ENCODE results near the gene CDK5RAP2.
A peak's percentile ranks its signal among the peaks of the same experiment; 100 is the strongest.

Gene CDK5RAP2

GRCh38 chr9:120447959-120448500 is 131.9 kb downstream of the CDK5RAP2 start:
- no peak overlapping the region for H3K27ac ChIP-seq
- no peak overlapping the region for H3K4me2 ChIP-seq
- H4K20me1 ChIP-seq = no peaks in the 10 kb centered on the region
- 0 out of 22 replicates have a peak, but pooled peaks cover 0 to 4% (median 0%) of the 10 kb centered on the region in 11 experiments for H3K9me3 ChIP-seq (replicated peaks in 1 of 11)
- no peak overlapping the region for H3K9ac ChIP-seq
- TF ChIP-seq Cebpa-rat (IDR thresholded peaks at IDR 0.05) = no peak
- H3K36me3 ChIP-seq = peaks cover 41 to 98% (median 93%) of the 10 kb centered on the region in 11 experiments
- H3K4me3 ChIP-seq = no peak overlapping the region
- H3K4me1 ChIP-seq = peaks cover 11 to 28% (median 19%) of the 10 kb centered on the region in 10 experiments; a peak in 19 of 20 replicates
- H3K27me3 ChIP-seq = no peaks in the 10 kb centered on the region

- Histone ChIP-seq H4K20me1 (no peaks in the 10 kb centered on the region), H3K27me3 (no peaks in the 10 kb centered on the region), H3K36me3 (peaks cover 34 to 99% (median 95%) of the 10 kb centered on the region in 11 experiments), H3K4me2 (peak overlapping the region; percentile 11 to 84 (median 66); a peak in 19 of 22 replicates), H3K9me3 (replicated peaks in 1 of 11) (0 out of 22 replicates have a peak, but pooled peaks cover 0 to 4% (median 0%) of the 10 kb centered on the region in 11 experiments), H3K4me1 (peaks cover 11 to 39% (median 19%) of the 10 kb centered on the region in 10 experiments; a peak in 19 of 20 replicates), H3K4me3 (no peak overlapping the region), H3K27ac (peak overlapping the region in 9 of 11 experiments; percentile 10 to 83 (median 41); a peak in 11 of 22 replicates), H3K9ac (peak overlapping the region in 3 of 11 experiments; percentile 0 to 47 (median 19); a peak in 1 of 22 replicates)
- no peak for TF ChIP-seq Cebpa-rat (IDR thresholded peaks at IDR 0.05)
These were observed 133.3 kb downstream of the CDK5RAP2 start for GRCh38 chr9:120446671-120447070.

GRCh38 chr9:120443976-120444375 is 136.0 kb downstream of the CDK5RAP2 start:
- H3K9ac ChIP-seq = no peak overlapping the region
- H3K4me2 ChIP-seq = no peak overlapping the region
- H3K36me3 ChIP-seq = peaks cover 28 to 100% (median 96%) of the 10 kb centered on the region in 11 experiments
- H3K27ac ChIP-seq = no peak overlapping the region
- no peak for TF ChIP-seq Cebpa-rat (IDR thresholded peaks at IDR 0.05)
- H3K4me1 ChIP-seq = peaks cover 11 to 44% (median 19%) of the 10 kb centered on the region in 10 experiments; a peak in 19 of 20 replicates
- 0 out of 22 replicates have a peak, but pooled peaks cover 0 to 4% (median 0%) of the 10 kb centered on the region in 11 experiments for H3K9me3 ChIP-seq (replicated peaks in 1 of 11)
- no peaks in the 10 kb centered on the region for H4K20me1 ChIP-seq
- H3K27me3 ChIP-seq = no peaks in the 10 kb centered on the region
- no peak overlapping the region for H3K4me3 ChIP-seq

- peaks cover 33 to 100% (median 96%) of the 10 kb centered on the region in 11 experiments for H3K36me3 ChIP-seq
These were observed 136.5 kb downstream of the CDK5RAP2 start for GRCh38 chr9:120443489-120443888.

GRCh38 chr9:120442308-120442995 is 137.5 kb downstream of the CDK5RAP2 start:
- peak overlapping the region in 2 of 11 experiments; percentile 14 to 24; a peak in 1 of 22 replicates for H3K27ac ChIP-seq
- H3K4me3 ChIP-seq = no peak overlapping the region

More at GRCh38 chr9:120443489-120443888, 136.5 kb downstream of the CDK5RAP2 start:
- no peak for TF ChIP-seq Cebpa-rat (IDR thresholded peaks at IDR 0.05)
- H3K4me1 ChIP-seq = peaks cover 11 to 45% (median 19%) of the 10 kb centered on the region in 10 experiments; a peak in 19 of 20 replicates
- H4K20me1 ChIP-seq = no peaks in the 10 kb centered on the region
- no peak overlapping the region for H3K9ac ChIP-seq
- H3K4me2 ChIP-seq = no peak overlapping the region
- H3K9me3 ChIP-seq (replicated peaks in 1 of 11) = 0 out of 22 replicates have a peak, but pooled peaks cover 0 to 4% (median 0%) of the 10 kb centered on the region in 11 experiments
- H3K4me3 ChIP-seq = no peak overlapping the region
- no peaks in the 10 kb centered on the region for H3K27me3 ChIP-seq
- no peak overlapping the region for H3K27ac ChIP-seq

GRCh38 chr9:120441426-120442307 is 138.3 kb downstream of the CDK5RAP2 start:
- Histone ChIP-seq H3K4me1 (peaks cover 6 to 54% (median 28%) of the 10 kb centered on the region in 10 experiments; a peak in 19 of 20 replicates), H3K9ac (no peak overlapping the region), H3K36me3 (peaks cover 36 to 100% (median 96%) of the 10 kb centered on the region in 11 experiments), H4K20me1 (peaks cover 0 to 5% (median 0%) of the 10 kb centered on the region in 11 experiments; a peak in 4 of 22 replicates), H3K4me2 (peak overlapping the region in 3 of 11 experiments; percentile 6 to 41 (median 37); a peak in 5 of 22 replicates), H3K4me3 (no peak overlapping the region), H3K27me3 (no peaks in the 10 kb centered on the region), H3K9me3 (replicated peaks in 1 of 11) (no peaks in the 10 kb centered on the region), H3K27ac (peak overlapping the region in 2 of 11 experiments; percentile 14 to 24; a peak in 1 of 22 replicates)
- TF ChIP-seq Cebpa-rat (IDR thresholded peaks at IDR 0.05) = no peak

More at GRCh38 chr9:120442308-120442995, 137.5 kb downstream of the CDK5RAP2 start:
- Histone ChIP-seq H3K4me2 (peak overlapping the region in 3 of 11 experiments; percentile 6 to 41 (median 37); a peak in 5 of 22 replicates), H3K36me3 (peaks cover 37 to 100% (median 96%) of the 10 kb centered on the region in 11 experiments), H3K9ac (no peak overlapping the region), H3K27me3 (no peaks in the 10 kb centered on the region), H3K4me1 (peaks cover 11 to 54% (median 25%) of the 10 kb centered on the region in 10 experiments; a peak in 19 of 20 replicates), H4K20me1 (peaks cover 0 to 3% (median 0%) of the 10 kb centered on the region in 11 experiments; a peak in 3 of 22 replicates), H3K9me3 (replicated peaks in 1 of 11) (0 out of 22 replicates have a peak, but pooled peaks cover 0 to 4% (median 0%) of the 10 kb centered on the region in 11 experiments)
- TF ChIP-seq Cebpa-rat (IDR thresholded peaks at IDR 0.05) = no peak

GRCh38 chr9:120440791-120441190 is 139.2 kb downstream of the CDK5RAP2 start:
- Histone ChIP-seq H3K9ac (no peak overlapping the region), H4K20me1 (peaks cover 0 to 5% (median 0%) of the 10 kb centered on the region in 11 experiments; a peak in 4 of 22 replicates), H3K4me1 (peaks cover 0 to 52% (median 20%) of the 10 kb centered on the region in 10 experiments; a peak in 14 of 20 replicates), H3K4me3 (no peak overlapping the region), H3K27ac (no peak overlapping the region), H3K27me3 (no peaks in the 10 kb centered on the region), H3K4me2 (no peak overlapping the region), H3K9me3 (replicated peaks in 1 of 11) (no peaks in the 10 kb centered on the region), H3K36me3 (peaks cover 36 to 100% (median 99%) of the 10 kb centered on the region in 11 experiments)
- TF ChIP-seq Cebpa-rat (IDR thresholded peaks at IDR 0.05) = no peak

- Histone ChIP-seq H3K9ac (no peak overlapping the region), H3K4me1 (peaks cover 0 to 52% (median 15%) of the 10 kb centered on the region in 10 experiments; a peak in 13 of 20 replicates), H3K9me3 (replicated peaks in 1 of 11) (no peaks in the 10 kb centered on the region), H4K20me1 (peaks cover 0 to 5% (median 0%) of the 10 kb centered on the region in 11 experiments; a peak in 4 of 22 replicates), H3K27me3 (no peaks in the 10 kb centered on the region), H3K4me3 (no peak overlapping the region), H3K4me2 (no peak overlapping the region), H3K36me3 (peaks cover 36 to 100% (median 97%) of the 10 kb centered on the region in 11 experiments), H3K27ac (no peak overlapping the region)
- TF ChIP-seq Cebpa-rat (IDR thresholded peaks at IDR 0.05) = no peak
These were observed 140.0 kb downstream of the CDK5RAP2 start for GRCh38 chr9:120439926-120440325.
